ENCODE results near the gene MC5R.

The MC5R gene

GRCh38 chr18:13823707-13824395, at the start of gene MC5R:
MC5R (plus strand) TSS chr18:13824149; CDS start chr18:13825766, 1,617 bp downstream.
- DNase-seq = peak; percentile 74

GRCh38 chr18:13775058-13775457, 48.9 kb upstream of the MC5R start:
- DNase-seq = no peak

GRCh38 chr18:13791181-13791580, 32.8 kb upstream of the MC5R start:
- no peak for DNase-seq

GRCh38 chr18:13793819-13794218, 30.1 kb upstream of the MC5R start:
- DNase-seq = no peak

GRCh38 chr18:13796515-13796914, 27.4 kb upstream of the MC5R start:
- DNase-seq = no peak

- no peak for DNase-seq
Measured at GRCh38 chr18:13797157-13797611, 26.8 kb upstream of the MC5R start.

GRCh38 chr18:13799396-13799795, 24.6 kb upstream of the MC5R start:
- no peak for DNase-seq

- DNase-seq = peak; percentile 60
Measured at GRCh38 chr18:13800505-13801259, 23.3 kb upstream of the MC5R start.

- no peak for DNase-seq
Measured at GRCh38 chr18:13801260-13801601, 22.7 kb upstream of the MC5R start.

- no peak for DNase-seq
Measured at GRCh38 chr18:13804305-13804704, 19.6 kb upstream of the MC5R start.

GRCh38 chr18:13808294-13809042, 15.5 kb upstream of the MC5R start:
- DNase-seq = no peak

- DNase-seq = no peak
Measured at GRCh38 chr18:13809043-13809430, 14.9 kb upstream of the MC5R start.

GRCh38 chr18:13809531-13810255, 14.3 kb upstream of the MC5R start:
- no peak for DNase-seq

GRCh38 chr18:13810950-13811485, 12.9 kb upstream of the MC5R start:
- DNase-seq = no peak

- no peak for DNase-seq
Measured at GRCh38 chr18:13811993-13812392, 12.0 kb upstream of the MC5R start.

- peak; percentile 58 for DNase-seq
Measured at GRCh38 chr18:13813271-13813849, 10.6 kb upstream of the MC5R start.

GRCh38 chr18:13826209-13826608, 2.3 kb downstream of the MC5R start:
- no peak for DNase-seq

GRCh38 chr18:13831864-13832508, 8.0 kb downstream of the MC5R start:
- DNase-seq = no peak

- DNase-seq = no peak
Measured at GRCh38 chr18:13834496-13835015, 10.6 kb downstream of the MC5R start.

GRCh38 chr18:13835202-13835601, 11.3 kb downstream of the MC5R start:
- DNase-seq = no peak

GRCh38 chr18:13836559-13836958, 12.6 kb downstream of the MC5R start:
- no peak for DNase-seq

- DNase-seq = no peak
Measured at GRCh38 chr18:13849791-13850190, 25.8 kb downstream of the MC5R start.
